T-cell (primary cell): ENCODE results near the gene CCDC106. TPM values are rescaled to one million over a fixed set of nuclear protein-coding genes. Genes with fewer than 3 reads are reported as not detected.

Experiments used
- ATAC-seq, 4 experiments: fragments of 200-7000 bp in 3 of 4; fragments of 150-1000 bp in 1 of 4; cut with Tn5 transposase; replicated peaks in 1 of 4; 1 replicate in 3 of 4; 2 replicates in 1 of 4; pipeline ENCODE4 v1.10.0; 2021; ENCODE audit warnings: moderate library complexity in 3 of 4, mild to moderate bottlenecking in 2 of 4, moderate number of reproducible peaks in 1 of 4
- CTCF ChIA-PET, 2 donors: fragments of 300-600 bp; sonication (Branson Sonifier 250); formaldehyde crosslinking; loops; one replicate each; lab custom pipeline; 2022; ENCODE audit warnings: antibody characterized with exemption in 2 of 2; lab: Charles Lee
- POLR2A ChIA-PET, 2 donors: fragments of 300-600 bp; sonication (Branson Sonifier 250); formaldehyde crosslinking; loops; one replicate each; lab custom pipeline; 2022; ENCODE audit warnings: antibody characterized with exemption in 2 of 2; lab: Charles Lee
- DNase-seq, 35 experiments: peaks; one replicate each; pipeline versions ENCODE4 v3.0.0 to v3.0.0-alpha.2; 2013 to 2023
- H3K27ac ChIP-seq: one replicate; pipeline ENCODE4 v1.5.1; 2013; ENCODE audit warnings: low read length
- H3K27me3 ChIP-seq, 2 experiments: replicated peaks in 1 of 2; 1 replicate in 1 of 2; 2 replicates in 1 of 2; pipeline versions ENCODE4 v1.6.1 to v1.7.0; 2013; ENCODE audit warnings: low read length in 1 of 2, mixed read lengths in 1 of 2; ENCODE audit not compliant: control insufficient read depth in 2 of 2, insufficient read depth in 2 of 2; ENCODE audit errors: extremely low read depth in 1 of 2
- H3K36me3 ChIP-seq, 2 donors: 1 replicate in 1 of 2; 2 replicates in 1 of 2; pipeline versions ENCODE4 v1.6.1 to v1.7.0; 2013; ENCODE audit warnings: low read length in 1 of 2; ENCODE audit not compliant: control insufficient read depth in 2 of 2, insufficient read depth in 1 of 2; ENCODE audit errors: extremely low read depth in 1 of 2
- H3K4me1 ChIP-seq, 2 experiments: 1 replicate in 1 of 2; 2 replicates in 1 of 2; pipeline versions ENCODE4 v1.6.1 to v1.7.0; 2013; ENCODE audit warnings: low read length in 2 of 2, mixed read lengths in 1 of 2; ENCODE audit not compliant: insufficient read depth in 2 of 2, control insufficient read depth in 1 of 2; ENCODE audit errors: extremely low read depth in 1 of 2
- H3K4me3 ChIP-seq, 2 donors: 1 replicate in 1 of 2; 2 replicates in 1 of 2; pipeline versions ENCODE4 v1.5.1 to v1.7.0; 2013; ENCODE audit warnings: mild to moderate bottlenecking in 2 of 2, low read length in 1 of 2, moderate library complexity in 1 of 2; ENCODE audit not compliant: control insufficient read depth in 1 of 2; ENCODE audit errors: extremely low read depth in 1 of 2
- H3K9me3 ChIP-seq: 2 replicates; pipeline ENCODE4 v1.7.0; 2013
- H3K27ac Mint-ChIP-seq, 2 donors: one replicate each; pipeline ENCODE4 v1.8.0; 2020 to 2021; ENCODE audit warnings: mild to moderate bottlenecking in 2 of 2, mixed read lengths in 2 of 2
- H3K27me3 Mint-ChIP-seq, 2 donors: one replicate each; pipeline ENCODE4 v1.8.0; 2021 to 2022; ENCODE audit warnings: mixed read lengths in 2 of 2
- H3K36me3 Mint-ChIP-seq: one replicate; pipeline ENCODE4 v1.8.0; 2021; ENCODE audit warnings: mixed read lengths
- H3K4me1 Mint-ChIP-seq, 3 donors: one replicate each; pipeline ENCODE4 v1.8.0; 2020 to 2022; ENCODE audit warnings: mixed read lengths in 3 of 3, mild to moderate bottlenecking in 1 of 3
- H3K4me3 Mint-ChIP-seq, 3 donors: one replicate each; pipeline ENCODE4 v1.8.0; 2020 to 2022; ENCODE audit warnings: mild to moderate bottlenecking in 3 of 3, mixed read lengths in 3 of 3, moderate library complexity in 3 of 3
- H3K9me3 Mint-ChIP-seq, 3 donors: one replicate each; pipeline ENCODE4 v1.8.0; 2020 to 2022; ENCODE audit warnings: mixed read lengths in 3 of 3
- WGBS: methylation state at CpG from one replicate; pipeline ENCODE4 v1.1.5; 2013; ENCODE audit warnings: missing lambda C conversion rate; ENCODE audit not compliant: insufficient coverage; 5-methylcytosine and 5-hydroxymethylcytosine counted together
- total RNA-seq, 35 experiments: library from RNA in 6 of 35; stranded (reverse) in 6 of 35; fragments of 120-200 nt in 1 of 35; gene quantifications; one replicate each; pipeline versions ENCODE4 v1.2.1 to v1.2.4 and lab custom pipeline; 2013 to 2026

The CCDC106 gene
- total RNA-seq (1 to 10 TPM; 1.7 to 4.7 (median 3.8) TPM), total RNA-seq (lab: John Stamatoyannopoulos, UW) (1.1 to 6.3 (median 2.9) reads per million in 29 experiments)
- 1.4 TPM for total RNA-seq (2013)

DNA sequence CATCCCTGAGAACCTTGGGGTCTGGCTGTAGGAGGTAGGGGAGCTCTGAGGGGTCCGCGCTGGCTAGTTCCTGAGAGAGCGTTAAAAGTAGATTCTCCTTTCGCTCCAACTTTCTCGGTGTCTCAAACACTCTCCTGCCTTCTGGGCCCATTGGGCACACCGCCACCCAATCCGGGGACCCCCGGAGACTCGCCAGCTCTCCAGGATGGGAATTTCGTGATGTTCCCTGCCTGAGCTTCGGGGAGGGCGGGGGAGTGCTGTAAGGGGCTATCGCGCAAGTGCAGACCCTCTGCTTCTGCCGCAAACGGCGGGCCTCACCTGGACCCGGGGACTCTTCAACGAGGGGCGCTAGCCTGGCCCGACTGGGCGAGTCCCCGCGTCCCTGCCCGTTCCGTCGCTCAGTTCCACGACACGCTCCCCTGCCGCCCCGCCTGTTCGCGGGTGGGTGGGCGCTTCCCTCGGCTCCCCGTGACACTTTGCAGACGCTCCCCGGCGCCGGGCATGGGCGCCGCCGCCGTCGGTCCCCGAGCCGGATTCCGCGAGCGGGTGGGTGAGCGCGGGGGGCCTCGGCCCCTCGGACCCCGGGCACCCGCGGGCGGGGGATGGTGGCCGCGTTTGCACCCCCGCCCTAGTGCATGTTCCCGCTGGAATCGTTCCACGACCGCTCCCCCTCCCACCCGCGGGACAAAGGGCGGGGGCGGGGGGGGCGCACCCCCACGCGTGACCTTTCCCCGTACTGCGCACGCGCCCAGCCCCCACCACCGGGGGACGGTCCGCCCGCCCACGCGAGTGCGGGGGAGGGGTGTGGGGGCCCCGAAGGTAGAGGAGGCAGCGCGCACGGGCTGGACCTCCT, at the start of gene CCDC106:
Gene CCDC106, plus strand, starts transcription at position 481 of the 853 bp plus-strand sequence. CDS start 835 bp downstream, outside the sequence.
- 5% methylated on average over 54 of the region's 87 CpGs for WGBS
- no peaks in the 10 kb centered on the region for H3K9me3 Mint-ChIP-seq
- Histone ChIP-seq H3K27me3 (peaks cover 0 to 11% of the 10 kb centered on the region in 2 experiments), H3K36me3 (peaks cover 10 to 11% of the 10 kb centered on the region in 2 donors), H3K4me3 (peak within 1 kb of the TSS; percentile 63 to 75), H3K27ac (peak within 1 kb of the TSS; percentile 3), H3K4me1 (peaks cover 15 to 49% of the 10 kb centered on the region in 2 experiments), H3K9me3 (no peaks in the 10 kb centered on the region)
- no peaks in the 10 kb centered on the region for H3K27me3 Mint-ChIP-seq
- ATAC-seq (peak; percentile 34 to 48 (median 41)), DNase-seq (peak in 14 of 35 experiments; percentile 11 to 61 (median 45))
- H3K4me3 Mint-ChIP-seq: peak within 1 kb of the TSS; percentile 75 to 82 (median 82)
- ChIA-PET POLR2A (no interaction called here), CTCF (interaction anchor here (0.7 to 1.5 kb wide), 4 partner anchors 9 to 62 kb away, joined by 3 to 4 read pairs (median 3); no protein-coding TSS in a partner anchor)
- peak within 1 kb of the TSS; percentile 83 to 86 for H3K27ac Mint-ChIP-seq
- peaks cover 46 to 52% (median 50%) of the 10 kb centered on the region in 3 donors for H3K4me1 Mint-ChIP-seq
- H3K36me3 Mint-ChIP-seq: peaks cover 4% of the 10 kb centered on the region

DNA sequence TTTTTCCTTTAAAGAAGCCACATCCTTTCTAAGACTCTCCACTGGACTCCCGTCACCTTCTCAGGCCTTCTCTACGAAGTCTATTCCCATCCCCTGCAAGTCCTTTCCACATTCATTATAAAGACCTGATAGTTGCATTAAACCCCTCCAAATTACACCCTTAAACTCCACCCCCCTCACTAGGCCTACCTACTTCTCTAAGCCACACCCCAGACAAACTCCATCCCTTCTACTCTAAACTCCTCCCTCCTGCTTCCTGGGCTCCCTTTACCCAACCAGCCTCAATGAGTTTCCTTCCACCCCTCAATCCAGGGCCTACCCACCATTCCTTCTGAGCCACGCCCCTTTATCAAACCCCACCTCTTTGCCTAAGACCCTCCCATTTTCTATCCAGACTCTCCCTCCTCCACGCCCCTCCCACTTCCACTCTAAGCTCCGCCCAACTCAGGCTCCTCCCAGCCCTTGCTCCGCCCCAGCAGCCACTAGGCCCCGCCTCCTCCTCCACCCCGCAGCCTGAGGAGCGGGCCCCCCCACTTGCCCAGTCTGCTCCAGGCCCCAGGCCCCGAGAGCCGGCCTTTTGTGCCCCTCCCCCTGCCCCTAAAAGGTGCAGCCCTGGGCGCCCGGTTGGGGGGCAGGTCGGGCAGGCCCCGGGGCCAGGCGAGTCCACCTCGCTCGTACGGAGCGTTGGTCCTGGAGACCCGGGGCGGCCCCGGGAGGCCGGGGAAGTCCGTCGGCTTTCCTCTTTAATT, 49.1 kb upstream of the CCDC106 start:
- Histone ChIP-seq H3K27me3 (no peaks in the 10 kb centered on the region), H3K4me1 (peaks cover 7 to 26% of the 10 kb centered on the region in 2 experiments), H3K4me3 (peak overlapping the region; percentile 86 to 97), H3K36me3 (peaks cover 13 to 22% of the 10 kb centered on the region in 2 donors), H3K9me3 (no peaks in the 10 kb centered on the region), H3K27ac (peak overlapping the region; percentile 97)
- Mint-ChIP-seq H3K9me3 (peaks cover 0 to 3% (median 0%) of the 10 kb centered on the region in 3 donors), H3K36me3 (peaks cover 34% of the 10 kb centered on the region), H3K27ac (peak overlapping the region; percentile 100), H3K27me3 (no peaks in the 10 kb centered on the region), H3K4me3 (peak overlapping the region; percentile 98 to 99 (median 98)), H3K4me1 (peaks cover 21 to 37% (median 23%) of the 10 kb centered on the region in 3 donors)
- ATAC-seq: peak; percentile 63 to 73 (median 66)
- 8% methylated on average over 25 of the region's 26 CpGs for WGBS
- DNase-seq: peak; percentile 83 to 99 (median 90)
- ChIA-PET POLR2A (interaction anchor here (0.6 to 2.1 kb wide), 7 partner anchors 26 to 319 kb away, joined by 3 to 11 read pairs (median 4); partner anchors contain the start of gene ZNF784 (in 2 of the 2)), CTCF (interaction anchor here in 1 of 2 donors (0.6 to 1.7 kb wide), 10 partner anchors 25 to 260 kb away, joined by 3 to 10 read pairs (median 4); partner anchors contain the start of genes ISOC2, KMT5C, U2AF2 and ZNF628)

GRCh38 chr19:55599468-55599841, 48.6 kb upstream of the CCDC106 start, which contains the start of gene FIZ1:
TSS of gene FIZ1 (minus strand) at chr19:55599517. CDS start at chr19:55597865, 1,652 bp downstream.
- ChIA-PET POLR2A (interaction anchor here (0.6 to 2.1 kb wide), 7 partner anchors 25 to 319 kb away, joined by 3 to 11 read pairs (median 4); partner anchors contain the start of gene ZNF784 (in 2 of the 2)), CTCF (interaction anchor here in 1 of 2 donors (0.6 to 1.7 kb wide), 12 partner anchors 25 to 260 kb away, joined by 3 to 10 read pairs (median 4); partner anchors contain the start of genes ISOC2, KMT5C, NAT14 and U2AF2)
- H3K27me3 ChIP-seq: no peaks in the 10 kb centered on the region
- H3K36me3 ChIP-seq: peaks cover 13 to 22% of the 10 kb centered on the region in 2 donors
- H3K4me1 ChIP-seq: peaks cover 7 to 31% of the 10 kb centered on the region in 2 experiments
- Mint-ChIP-seq H3K4me1 (peaks cover 23 to 42% (median 25%) of the 10 kb centered on the region in 3 donors), H3K27me3 (no peaks in the 10 kb centered on the region), H3K27ac (peak within 1 kb of the TSS; percentile 100), H3K36me3 (peaks cover 34% of the 10 kb centered on the region), H3K4me3 (peak within 1 kb of the TSS; percentile 98 to 99 (median 98)), H3K9me3 (peaks cover 0 to 3% (median 0%) of the 10 kb centered on the region in 3 donors)
- no peaks in the 10 kb centered on the region for H3K9me3 ChIP-seq
- peak; percentile 86 to 97 (median 92) for DNase-seq
- ATAC-seq: peak; percentile 75 to 78 (median 76)
- 0% methylated on average over 11 of the region's 23 CpGs for WGBS
- H3K27ac ChIP-seq: peak within 1 kb of the TSS; percentile 97
- peak within 1 kb of the TSS; percentile 86 to 97 for H3K4me3 ChIP-seq

DNA sequence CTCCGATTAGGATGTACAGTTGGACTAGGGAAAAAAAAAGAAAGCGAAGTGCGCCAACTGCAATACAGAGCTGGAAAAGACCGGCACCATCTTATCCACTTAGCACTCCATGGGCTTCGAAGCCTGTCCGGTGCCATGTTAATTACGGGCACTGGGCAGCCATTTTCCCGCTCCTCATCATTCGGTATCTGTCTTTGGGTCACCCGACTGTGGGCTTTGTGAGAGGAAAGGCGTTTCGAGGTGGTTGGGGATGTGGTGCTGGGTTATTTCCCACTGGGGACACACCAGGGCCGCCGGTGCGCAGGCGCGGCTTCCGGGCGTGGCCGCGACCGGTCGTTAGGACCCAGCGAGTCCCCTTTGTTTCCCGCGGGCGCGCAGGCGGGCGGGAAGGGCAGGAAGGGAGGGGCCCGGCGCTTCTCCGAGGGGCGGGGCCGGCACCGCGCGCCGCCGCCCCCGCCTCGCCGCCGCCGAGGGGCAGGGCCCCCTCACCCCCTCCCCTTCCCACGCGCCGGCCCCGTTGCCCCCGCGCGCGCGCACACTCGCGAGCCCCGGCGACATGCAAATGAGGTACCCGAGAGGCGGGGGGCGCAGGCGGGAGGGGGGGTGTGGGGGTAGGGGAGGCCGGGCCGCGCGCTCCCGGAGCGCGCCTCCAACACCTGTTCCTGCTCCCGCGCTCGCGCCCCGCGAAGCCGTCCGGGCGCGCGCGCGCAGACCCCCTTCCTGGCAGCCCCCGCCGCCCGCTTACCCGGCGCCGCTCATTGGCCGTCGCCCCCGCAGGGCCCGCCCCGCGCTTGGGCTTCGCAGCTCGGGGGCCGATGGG, 48.0 kb upstream of the CCDC106 start, which contains the start of gene ZNF524:
Gene ZNF524, plus strand, starts transcription at position 447 of the 820 bp plus-strand sequence. CDS start 1,825 bp downstream, outside the sequence.
- H3K27ac Mint-ChIP-seq: peak within 1 kb of the TSS; percentile 100
- Histone ChIP-seq H3K27me3 (no peaks in the 10 kb centered on the region), H3K4me3 (peak within 1 kb of the TSS; percentile 86 to 97), H3K36me3 (peaks cover 13 to 17% of the 10 kb centered on the region in 2 donors), H3K9me3 (no peaks in the 10 kb centered on the region), H3K4me1 (peaks cover 7 to 36% of the 10 kb centered on the region in 2 experiments), H3K27ac (peak within 1 kb of the TSS; percentile 97)
- peaks cover 0 to 3% (median 0%) of the 10 kb centered on the region in 3 donors for H3K9me3 Mint-ChIP-seq
- CTCF ChIA-PET: interaction anchor here in 1 of 2 donors (0.6 to 1.7 kb wide), 10 partner anchors 13 to 261 kb away, joined by 3 to 10 read pairs (median 5); partner anchors contain the start of genes KMT5C, NAT14, U2AF2 and ZNF784
- no peaks in the 10 kb centered on the region for H3K27me3 Mint-ChIP-seq
- POLR2A ChIA-PET: interaction anchor here (0.7 to 2.1 kb wide), 5 partner anchors 25 to 320 kb away, joined by 3 to 11 read pairs (median 4); partner anchors contain the start of gene ZNF784 (in 1 of the 2)
- WGBS: 4% methylated on average over 58 of the region's 97 CpGs
- peak; percentile 69 to 72 (median 72) for ATAC-seq
- peak; percentile 73 to 92 (median 85) for DNase-seq
- peak within 1 kb of the TSS; percentile 98 to 99 (median 98) for H3K4me3 Mint-ChIP-seq
- peaks cover 29% of the 10 kb centered on the region for H3K36me3 Mint-ChIP-seq
- peaks cover 27 to 47% (median 29%) of the 10 kb centered on the region in 3 donors for H3K4me1 Mint-ChIP-seq

GRCh38 chr19:55600662-55601028, 47.4 kb upstream of the CCDC106 start:
- CTCF ChIA-PET: interaction anchor here in 1 of 2 donors (0.6 to 1.1 kb wide), 2 partner anchors 14 to 116 kb away, joined by 3 to 6 read pairs; partner anchors contain the start of gene NAT14
- DNase-seq: no peak
- peak overlapping the region; percentile 78 to 85 (median 80) for H3K4me3 Mint-ChIP-seq
- H3K9me3 Mint-ChIP-seq: peaks cover 0 to 3% (median 0%) of the 10 kb centered on the region in 3 donors
- H3K4me1 ChIP-seq: peaks cover 7 to 36% of the 10 kb centered on the region in 2 experiments
- peak overlapping the region; percentile 84 to 94 for H3K27ac Mint-ChIP-seq
- H3K4me1 Mint-ChIP-seq: peaks cover 29 to 47% (median 29%) of the 10 kb centered on the region in 3 donors
- no peaks in the 10 kb centered on the region for H3K27me3 ChIP-seq
- POLR2A ChIA-PET: interaction anchor here (0.6 to 2.1 kb wide), 3 partner anchors 14 to 213 kb away, joined by 4 to 11 read pairs (median 5); partner anchors contain the start of gene ZNF784 (in 1 of the 2)
- ATAC-seq: no peak
- no peaks in the 10 kb centered on the region for H3K27me3 Mint-ChIP-seq
- H3K27ac ChIP-seq: peak overlapping the region; percentile 64
- H3K36me3 Mint-ChIP-seq: peaks cover 23% of the 10 kb centered on the region
- WGBS: 0% methylated on average over 2 of the region's 15 CpGs
- H3K4me3 ChIP-seq: peak overlapping the region; percentile 52 to 67
- peaks cover 10 to 13% of the 10 kb centered on the region in 2 donors for H3K36me3 ChIP-seq
- H3K9me3 ChIP-seq: no peaks in the 10 kb centered on the region
